Mesendoderm (in vitro differentiated cells): ENCODE measurements around the gene RNU1-4.
"Not testable (repeated sequence)": the region's sequence is repeated elsewhere in the genome, so short reads cannot be mapped to it uniquely, and the experiment has no call there.

Experiments used
- DNase-seq: peaks from one replicate; pipeline ENCODE4 v3.0.0; 2013
- H2AK5ac ChIP-seq: 2 replicates; pipeline ENCODE4 v1.6.1; 2013; ENCODE audit warnings: low read length, inconsistent platforms
- H2BK120ac ChIP-seq: 2 replicates; pipeline ENCODE4 v1.6.1; 2013; ENCODE audit warnings: low read depth, mild to moderate bottlenecking, low read length, moderate library complexity, mixed read lengths
- H2BK15ac ChIP-seq: replicated peaks from 2 replicates; pipeline ENCODE4 v1.6.1; 2013; ENCODE audit warnings: low read depth, mild to moderate bottlenecking, moderate library complexity
- H2BK5ac ChIP-seq: 2 replicates; pipeline ENCODE4 v1.6.1; 2013; ENCODE audit warnings: low read length, inconsistent platforms
- H3K18ac ChIP-seq: 2 replicates; pipeline ENCODE4 v1.6.1; 2013; ENCODE audit warnings: mild to moderate bottlenecking, low read length, mixed read lengths
- H3K23ac ChIP-seq: one replicate; pipeline ENCODE4 v1.6.1; 2013; ENCODE audit warnings: low read length
- H3K27ac ChIP-seq: 2 replicates; pipeline ENCODE4 v1.5.1; 2013; ENCODE audit warnings: low read depth, mild to moderate bottlenecking, inconsistent platforms, low read length, moderate library complexity
- H3K27me3 ChIP-seq: 2 replicates; pipeline ENCODE4 v1.6.1; 2013; ENCODE audit warnings: low read length, control low read depth, mild to moderate bottlenecking, inconsistent platforms; ENCODE audit not compliant: insufficient read depth, poor library complexity
- H3K36me3 ChIP-seq: 2 replicates; pipeline ENCODE4 v1.6.1; 2013; ENCODE audit warnings: low read length, inconsistent platforms; ENCODE audit not compliant: control insufficient read depth, insufficient read depth
- H3K4ac ChIP-seq: one replicate; pipeline ENCODE4 v1.6.1; 2013; ENCODE audit warnings: low read depth, mild to moderate bottlenecking, low read length, moderate library complexity
- H3K4me1 ChIP-seq: 2 replicates; pipeline ENCODE4 v1.6.1; 2013; ENCODE audit warnings: low read depth, low read length, inconsistent platforms; ENCODE audit not compliant: control insufficient read depth
- H3K4me2 ChIP-seq: 2 replicates; pipeline ENCODE4 v1.6.1; 2013; ENCODE audit warnings: low read length
- H3K4me3 ChIP-seq: 2 replicates; pipeline ENCODE4 v1.5.1; 2013; ENCODE audit warnings: mild to moderate bottlenecking, low read length
- H3K56ac ChIP-seq: one replicate; pipeline ENCODE4 v1.6.1; 2013; ENCODE audit warnings: low read length
- H3K79me1 ChIP-seq: 2 replicates; pipeline ENCODE4 v1.6.1; 2013; ENCODE audit warnings: low read length, inconsistent platforms
- H3K79me2 ChIP-seq: 2 replicates; pipeline ENCODE4 v1.6.1; 2013; ENCODE audit warnings: mild to moderate bottlenecking, low read length; ENCODE audit not compliant: control insufficient read depth, insufficient read depth
- H3K9ac ChIP-seq: 2 replicates; pipeline ENCODE4 v1.6.1; 2013; ENCODE audit warnings: low read length, inconsistent platforms
- H4K5ac ChIP-seq: one replicate; pipeline ENCODE4 v1.6.1; 2013; ENCODE audit warnings: low read length
- H4K8ac ChIP-seq: one replicate; pipeline ENCODE4 v1.6.1; 2013; ENCODE audit warnings: low read depth, mild to moderate bottlenecking, control low read depth, low read length, moderate library complexity
- WGBS: extraction: QIAGEN DNeasy Blood & Tissue Kit; methylation state at CpG from one replicate; pipeline ENCODE4 v1.1.7; 2013; ENCODE audit warnings: low lambda C conversion rate, missing lambda C conversion rate; ENCODE audit not compliant: insufficient coverage; ENCODE audit errors: extremely low coverage; 5-methylcytosine and 5-hydroxymethylcytosine counted together

Gene RNU1-4

GRCh38 chr1:16773205-16773596 is 32.9 kb downstream of the RNU1-4 start:
- H3K9ac ChIP-seq, H3K4me2 ChIP-seq, H3K27me3 ChIP-seq, H2BK120ac ChIP-seq, H2AK5ac ChIP-seq, H3K27ac ChIP-seq, H2BK5ac ChIP-seq, H4K8ac ChIP-seq, H3K79me2 ChIP-seq, H3K56ac ChIP-seq, H3K4me1 ChIP-seq, H3K4me3 ChIP-seq, H3K79me1 ChIP-seq, H2BK15ac ChIP-seq, H3K23ac ChIP-seq, H3K36me3 ChIP-seq, H3K4ac ChIP-seq, H3K18ac ChIP-seq, DNase-seq, H4K5ac ChIP-seq: not testable (repeated sequence)
- WGBS = no CpG with 5 or more reads among the region's 9 CpGs

DNA sequence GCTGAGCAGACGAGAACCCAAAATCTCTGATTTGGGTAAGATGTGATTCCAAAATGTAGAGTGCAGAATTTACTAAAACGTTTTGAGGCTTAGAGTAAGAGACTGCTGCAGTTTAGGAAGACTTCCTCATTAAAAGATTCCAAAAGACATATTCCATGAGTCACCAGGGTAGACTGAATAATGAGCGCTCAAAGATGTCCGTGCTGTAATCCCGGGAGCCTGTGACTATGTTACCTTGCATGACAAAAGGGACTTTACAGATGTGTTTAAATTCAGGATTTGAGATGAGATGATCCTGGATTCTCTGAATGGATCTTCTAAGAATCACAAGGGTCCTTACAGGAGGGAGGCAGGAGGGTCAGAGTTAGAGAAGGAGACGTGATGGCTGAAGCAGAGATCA is 33.4 kb downstream of the RNU1-4 start:
- not testable (repeated sequence) for H3K9ac ChIP-seq, H4K5ac ChIP-seq, H3K79me2 ChIP-seq, H3K23ac ChIP-seq, H3K4me3 ChIP-seq, H2BK120ac ChIP-seq, H3K56ac ChIP-seq, H3K4ac ChIP-seq, H3K4me2 ChIP-seq, H3K4me1 ChIP-seq, DNase-seq, H3K27ac ChIP-seq, H3K27me3 ChIP-seq, H2AK5ac ChIP-seq, H2BK15ac ChIP-seq, H3K79me1 ChIP-seq, H4K8ac ChIP-seq, H3K18ac ChIP-seq, H3K36me3 ChIP-seq, H2BK5ac ChIP-seq
- WGBS = no CpG with 5 or more reads among the region's 6 CpGs

- H3K9ac ChIP-seq = not testable (repeated sequence)
Observed at GRCh38 chr1:16774773-16775172, 34.5 kb downstream of the RNU1-4 start.

GRCh38 chr1:16775290-16775689 is 35.0 kb downstream of the RNU1-4 start:
- H3K4me2 ChIP-seq, DNase-seq: not testable (repeated sequence)

More at GRCh38 chr1:16774773-16775172, 34.5 kb downstream of the RNU1-4 start:
- not testable (repeated sequence) for H2BK120ac ChIP-seq, H3K4ac ChIP-seq, H3K27ac ChIP-seq, H2BK5ac ChIP-seq, H3K79me1 ChIP-seq, H4K5ac ChIP-seq, H4K8ac ChIP-seq, H3K23ac ChIP-seq, H3K27me3 ChIP-seq, H2AK5ac ChIP-seq, DNase-seq, H3K56ac ChIP-seq, H3K4me3 ChIP-seq, H3K4me1 ChIP-seq, H3K36me3 ChIP-seq, H3K4me2 ChIP-seq, H3K79me2 ChIP-seq, H2BK15ac ChIP-seq, H3K18ac ChIP-seq
- no CpG with 5 or more reads among the region's 14 CpGs for WGBS

DNA sequence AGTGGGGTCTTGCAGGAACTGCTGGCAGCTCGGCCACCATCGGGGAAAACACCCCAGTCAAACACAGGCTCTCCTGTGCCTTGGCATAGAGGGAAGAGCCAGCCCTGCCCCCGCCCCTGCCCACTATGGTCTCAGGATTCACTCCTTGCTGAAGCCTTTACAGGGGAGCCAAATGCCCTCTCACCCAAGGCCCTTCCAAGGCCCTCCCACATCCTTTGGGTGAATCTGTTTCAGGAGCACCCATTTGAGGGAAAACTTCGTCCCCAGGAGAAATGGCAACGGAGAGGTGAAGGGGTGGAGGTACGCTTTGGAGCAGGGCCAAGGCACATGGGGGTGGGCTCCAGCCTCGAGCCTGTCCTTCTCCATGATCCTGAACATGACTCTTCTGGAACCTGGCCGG is 35.9 kb downstream of the RNU1-4 start:
- not testable (repeated sequence) for DNase-seq, H2AK5ac ChIP-seq
- no CpG with 5 or more reads among the region's 8 CpGs for WGBS

More at GRCh38 chr1:16775290-16775689, 35.0 kb downstream of the RNU1-4 start:
- not testable (repeated sequence) for H4K5ac ChIP-seq, H3K56ac ChIP-seq, H3K79me1 ChIP-seq, H3K9ac ChIP-seq, H3K18ac ChIP-seq, H3K4me1 ChIP-seq, H3K79me2 ChIP-seq, H2BK120ac ChIP-seq, H3K4me3 ChIP-seq, H3K27me3 ChIP-seq, H3K27ac ChIP-seq, H2BK15ac ChIP-seq, H3K23ac ChIP-seq, H3K4ac ChIP-seq, H2BK5ac ChIP-seq, H2AK5ac ChIP-seq, H4K8ac ChIP-seq, H3K36me3 ChIP-seq
- no CpG with 5 or more reads among the region's 8 CpGs for WGBS

DNA sequence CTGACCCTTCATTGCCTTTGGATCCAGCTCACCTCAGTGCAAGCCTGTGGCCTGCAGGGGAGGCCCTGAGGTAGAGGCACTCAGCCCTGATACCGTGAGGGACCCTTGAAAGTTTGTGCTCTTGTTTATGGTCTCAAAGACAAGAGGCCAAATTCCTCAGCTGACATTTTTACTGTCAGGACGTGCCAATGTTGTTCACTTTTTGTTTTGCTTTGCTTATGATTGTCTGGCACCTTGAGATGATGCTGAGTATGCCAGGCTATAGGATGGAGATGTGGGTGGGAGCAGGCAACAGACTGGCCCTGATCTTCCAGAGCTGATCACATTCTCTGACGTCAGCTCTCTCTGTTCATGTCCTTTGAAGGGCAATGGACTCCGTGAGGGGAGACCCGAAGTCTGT is 36.5 kb downstream of the RNU1-4 start:
- H3K4me2 ChIP-seq, H3K27me3 ChIP-seq, H3K4me1 ChIP-seq, H3K79me2 ChIP-seq, H4K5ac ChIP-seq, H2AK5ac ChIP-seq, H2BK15ac ChIP-seq, H3K27ac ChIP-seq, H2BK120ac ChIP-seq, H3K4me3 ChIP-seq, H4K8ac ChIP-seq, H2BK5ac ChIP-seq, H3K36me3 ChIP-seq, DNase-seq, H3K56ac ChIP-seq, H3K4ac ChIP-seq, H3K23ac ChIP-seq, H3K18ac ChIP-seq, H3K9ac ChIP-seq, H3K79me1 ChIP-seq: not testable (repeated sequence)
- WGBS = no CpG with 5 or more reads among the region's 5 CpGs

More for the DNA sequence above, 35.9 kb downstream of the RNU1-4 start:
- H3K18ac ChIP-seq, H3K27me3 ChIP-seq, H3K27ac ChIP-seq, H3K9ac ChIP-seq, H3K79me1 ChIP-seq, H3K4me3 ChIP-seq, H3K23ac ChIP-seq, H2BK120ac ChIP-seq, H3K36me3 ChIP-seq, H2BK5ac ChIP-seq, H3K79me2 ChIP-seq, H2BK15ac ChIP-seq, H3K4me2 ChIP-seq, H4K5ac ChIP-seq, H3K56ac ChIP-seq, H3K4ac ChIP-seq, H4K8ac ChIP-seq, H3K4me1 ChIP-seq: not testable (repeated sequence)
